NCI-H1694 treated with DMSO at 0.1 percent for 48 hours (cell line): ENCODE data around the gene KIN.
"Not testable (repeated sequence)": the region's sequence is repeated elsewhere in the genome, so short reads cannot be mapped to it uniquely, and the experiment has no call there.

Source experiments
- DNase-seq: peaks from one replicate; lab custom pipeline; 2025; lab: John Stamatoyannopoulos, UW

Gene KIN

GRCh38 chr10:7794251-7795026, 6.6 kb upstream of the KIN start:
- no peak for DNase-seq

- no peak for DNase-seq
Observed at GRCh38 chr10:7792541-7792940, 4.7 kb upstream of the KIN start.

GRCh38 chr10:7789390-7789789, 1.6 kb upstream of the KIN start:
- DNase-seq = no peak

- no peak for DNase-seq
Observed at GRCh38 chr10:7788639-7789286, 970 bp upstream of the KIN start.

GRCh38 chr10:7787150-7787856, 490 bp downstream of the KIN start:
- DNase-seq = no peak

- DNase-seq = no peak
Observed at GRCh38 chr10:7786430-7786829, 1.4 kb downstream of the KIN start.

GRCh38 chr10:7782194-7782593, 5.6 kb downstream of the KIN start:
- not testable (repeated sequence) for DNase-seq

GRCh38 chr10:7776777-7777176, 11.0 kb downstream of the KIN start:
- DNase-seq = no peak

- DNase-seq = no peak
Observed at GRCh38 chr10:7773845-7774801, 13.7 kb downstream of the KIN start.

- no peak for DNase-seq
Observed at GRCh38 chr10:7768417-7768816, 19.4 kb downstream of the KIN start.

- no peak for DNase-seq
Observed at GRCh38 chr10:7767209-7767608, 20.6 kb downstream of the KIN start.

GRCh38 chr10:7766241-7766640, 21.6 kb downstream of the KIN start:
- DNase-seq = no peak

GRCh38 chr10:7763929-7764328, 23.9 kb downstream of the KIN start:
- no peak for DNase-seq

GRCh38 chr10:7756360-7756992, 31.3 kb downstream of the KIN start:
- no peak for DNase-seq

GRCh38 chr10:7755103-7755502, 32.7 kb downstream of the KIN start:
- no peak for DNase-seq

- DNase-seq = no peak
Observed at GRCh38 chr10:7752251-7752650, 35.5 kb downstream of the KIN start.

- DNase-seq = no peak
Observed at GRCh38 chr10:7750222-7750621, 37.6 kb downstream of the KIN start.

- DNase-seq = not testable (repeated sequence)
Observed at GRCh38 chr10:7748637-7749036, 39.2 kb downstream of the KIN start.

- DNase-seq = no peak
Observed at GRCh38 chr10:7744307-7744706, 43.5 kb downstream of the KIN start.

- DNase-seq = no peak
Observed at GRCh38 chr10:7738536-7739407, 49.0 kb downstream of the KIN start.
